Measurements from ENCODE around the gene GADD45A.

DNA sequence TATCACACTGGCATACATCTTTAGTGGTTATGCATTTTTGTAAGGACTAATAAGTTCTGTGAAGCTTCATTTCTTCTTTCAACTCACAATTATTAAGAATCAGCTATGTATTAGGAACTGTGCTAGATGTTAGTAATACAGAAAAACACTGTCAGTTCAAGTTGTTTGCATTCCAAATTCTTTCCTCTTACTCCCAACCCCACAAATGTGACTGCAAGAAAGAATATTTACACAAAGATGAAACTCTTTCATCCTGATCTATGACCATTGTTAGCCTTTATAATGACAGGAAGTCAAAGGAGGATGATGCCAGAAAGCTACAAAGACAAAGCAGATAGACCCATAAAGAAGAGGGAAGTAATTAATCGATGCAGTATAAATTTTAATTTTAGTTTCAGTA lies 21.0 kb upstream of the GADD45A start:
- TF ChIP-seq, protein P1, sequence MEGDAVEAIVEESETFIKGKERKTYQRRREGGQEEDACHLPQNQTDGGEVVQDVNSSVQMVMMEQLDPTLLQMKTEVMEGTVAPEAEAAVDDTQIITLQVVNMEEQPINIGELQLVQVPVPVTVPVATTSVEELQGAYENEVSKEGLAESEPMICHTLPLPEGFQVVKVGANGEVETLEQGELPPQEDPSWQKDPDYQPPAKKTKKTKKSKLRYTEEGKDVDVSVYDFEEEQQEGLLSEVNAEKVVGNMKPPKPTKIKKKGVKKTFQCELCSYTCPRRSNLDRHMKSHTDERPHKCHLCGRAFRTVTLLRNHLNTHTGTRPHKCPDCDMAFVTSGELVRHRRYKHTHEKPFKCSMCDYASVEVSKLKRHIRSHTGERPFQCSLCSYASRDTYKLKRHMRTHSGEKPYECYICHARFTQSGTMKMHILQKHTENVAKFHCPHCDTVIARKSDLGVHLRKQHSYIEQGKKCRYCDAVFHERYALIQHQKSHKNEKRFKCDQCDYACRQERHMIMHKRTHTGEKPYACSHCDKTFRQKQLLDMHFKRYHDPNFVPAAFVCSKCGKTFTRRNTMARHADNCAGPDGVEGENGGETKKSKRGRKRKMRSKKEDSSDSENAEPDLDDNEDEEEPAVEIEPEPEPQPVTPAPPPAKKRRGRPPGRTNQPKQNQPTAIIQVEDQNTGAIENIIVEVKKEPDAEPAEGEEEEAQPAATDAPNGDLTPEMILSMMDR (conservative IDR thresholded peaks at IDR 0.05 in 1 of 2, IDR thresholded peaks at IDR 0.05 in 1 of 2; ENCODE audit: low read depth in 1 of 2, low read length in 2 of 2) = no peak
- no peak for TF ChIP-seq EZH2 (IDR thresholded peaks at IDR 0.05; ENCODE audit: low read length, missing control alignments)

Measured in fibroblast of lung (primary cell).